ENCODE results near the gene LTF.
"Not testable (repeated sequence)": the region's sequence is repeated elsewhere in the genome, so short reads cannot be mapped to it uniquely, and the experiment has no call there.

LTF gene

GRCh38 chr3:46498916-46499519 is 34.3 kb upstream of the LTF start:
- no peak overlapping the region for H3K4me3 ChIP-seq (ENCODE audit: low read depth, low read length)
- DNase-seq (ENCODE audit: low read depth, low spot score), result no peak
- ChIA-PET POLR2A (no interaction called here), CTCF (interaction anchor here (0.7 to 8.0 kb wide), 6 partner anchors 11 to 131 kb away, joined by 3 to 81 read pairs (median 4); no protein-coding TSS in a partner anchor)
- no peak for TF ChIP-seq CTCF (IDR thresholded peaks at IDR 0.05; ENCODE audit: insufficient read depth, low read length, missing control alignments)

DNA sequence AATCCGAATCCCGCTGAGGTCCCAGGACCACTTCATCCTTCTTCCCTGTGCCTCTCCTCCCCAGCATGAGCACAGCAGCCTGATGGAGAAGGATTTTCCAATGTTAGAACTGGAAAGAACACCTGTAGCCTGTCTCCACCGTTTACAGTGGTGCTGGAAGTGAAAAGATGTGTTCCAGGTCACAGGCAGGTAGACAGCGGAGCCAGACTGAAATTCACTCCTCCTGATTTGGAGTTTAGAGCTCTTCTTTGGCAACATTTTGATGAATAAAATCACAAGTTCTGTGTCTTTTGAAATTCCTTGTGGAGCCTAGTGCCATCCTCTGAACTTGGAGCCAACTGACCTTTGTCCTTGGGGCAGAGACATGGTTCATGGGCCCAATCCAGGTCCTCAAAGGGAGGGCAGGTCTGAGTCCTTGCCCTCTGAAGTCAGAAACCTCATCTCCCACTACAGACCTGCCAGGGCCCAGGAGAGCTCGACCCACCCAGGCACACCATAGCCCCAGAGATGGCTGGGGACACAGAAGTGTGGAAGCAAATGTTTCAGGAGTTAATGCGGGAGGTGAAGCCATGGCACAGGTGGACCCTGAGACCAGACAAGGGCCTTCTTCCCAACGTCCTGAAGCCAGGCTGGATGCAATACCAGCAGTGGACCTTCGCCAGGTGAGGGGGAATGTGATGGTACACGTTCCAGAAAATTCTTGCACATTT is 33.0 kb upstream of the LTF start, which contains the start of gene RTP3:
RTP3 (plus strand) TSS at position 421 of the 710 bp plus-strand sequence; CDS start at position 508, 87 bp downstream.
- ChIA-PET CTCF (interaction anchor here (0.8 to 8.0 kb wide), 4 partner anchors 9 to 128 kb away, joined by 3 to 81 read pairs (median 4); no protein-coding TSS in a partner anchor), POLR2A (no interaction called here)
- H3K4me3 ChIP-seq (ENCODE audit: low read depth, low read length), result no peak within 1 kb of the TSS
- no peak for TF ChIP-seq CTCF (IDR thresholded peaks at IDR 0.05; ENCODE audit: insufficient read depth, low read length, missing control alignments)
- DNase-seq (ENCODE audit: low read depth, low spot score), result no peak

DNA sequence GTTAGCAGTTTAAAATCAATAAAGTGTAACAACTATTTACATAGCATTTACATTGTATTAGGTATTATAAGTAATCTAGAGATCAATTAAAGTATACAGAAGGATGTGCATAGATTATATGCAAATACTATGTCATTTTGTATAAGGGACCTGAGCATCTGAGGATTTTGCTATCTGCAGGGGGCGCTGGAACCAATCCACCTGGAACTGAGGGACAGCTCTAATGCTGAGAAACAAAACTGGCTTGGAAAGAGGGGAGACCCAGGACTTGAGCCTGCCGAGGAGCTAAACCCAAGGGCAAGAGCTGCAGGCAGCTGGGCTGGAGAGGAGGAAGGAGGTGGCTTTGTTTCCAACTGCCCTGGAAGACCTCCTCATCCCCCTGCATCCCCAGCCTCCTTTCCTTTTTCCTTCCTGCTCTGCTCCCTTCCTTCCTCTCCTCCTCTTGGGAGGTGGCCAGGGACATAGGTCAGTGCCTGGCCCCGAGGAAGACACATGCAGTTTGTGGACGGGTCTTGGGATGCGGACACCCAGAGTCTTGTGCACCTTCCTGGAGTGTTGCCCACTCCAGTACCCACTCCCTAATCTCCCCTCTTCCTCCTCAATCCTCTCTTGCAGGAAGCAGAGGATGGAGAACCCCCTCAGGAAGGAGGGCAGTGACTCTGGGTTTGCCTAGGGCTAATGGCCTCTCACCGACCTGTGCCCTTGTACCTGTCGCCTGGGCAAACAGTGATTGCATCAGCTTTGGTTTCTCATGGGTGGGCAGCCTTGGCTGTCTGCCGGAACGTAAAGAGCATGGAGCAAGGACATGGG is 32.2 kb upstream of the LTF start:
- POLR2A ChIA-PET, result interaction anchor here (0.5 kb wide), 1 partner anchor 10 kb away, joined by 3 read pairs; no protein-coding TSS in a partner anchor
- no peak for DNase-seq (ENCODE audit: low read depth, low spot score)
- peak; percentile 24 for TF ChIP-seq CTCF (IDR thresholded peaks at IDR 0.05; ENCODE audit: insufficient read depth, low read length, missing control alignments)
- no peak overlapping the region for H3K4me3 ChIP-seq (ENCODE audit: low read depth, low read length)
- CTCF ChIA-PET, result interaction anchor here (0.6 to 8.0 kb wide), 8 partner anchors 9 to 1332 kb away, joined by 3 to 81 read pairs (median 4); no protein-coding TSS in a partner anchor

DNA sequence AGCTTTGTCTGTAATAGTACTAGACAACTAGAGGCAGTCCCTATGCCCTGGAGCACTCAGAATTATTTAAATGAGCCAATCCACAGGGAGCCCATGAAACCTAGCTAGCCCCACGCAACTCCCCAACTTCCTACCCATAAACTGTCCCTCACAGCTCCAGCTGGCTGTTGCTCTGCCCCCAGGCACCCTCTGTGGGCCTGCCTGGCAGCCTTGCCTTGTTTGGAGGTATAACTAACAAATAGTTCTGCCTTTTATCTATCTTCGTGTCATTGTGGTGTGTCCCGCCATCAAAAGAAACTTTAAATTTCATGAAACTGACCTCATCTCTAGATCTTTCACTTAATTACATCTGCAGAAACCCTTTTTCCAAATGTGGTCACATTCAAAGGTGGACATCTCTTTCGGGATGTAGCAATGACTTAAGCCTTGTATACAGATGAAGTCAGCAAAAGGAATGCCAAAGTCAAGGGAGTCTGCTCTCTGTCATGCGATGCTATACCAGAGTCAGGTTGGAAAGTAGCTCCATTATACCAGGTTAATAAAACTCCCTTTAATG is 31.3 kb upstream of the LTF start:
- no peak overlapping the region for H3K4me3 ChIP-seq (ENCODE audit: low read depth, low read length)
- ChIA-PET CTCF (interaction anchor here (0.7 to 8.0 kb wide), 8 partner anchors 8 to 207 kb away, joined by 3 to 81 read pairs (median 3); no protein-coding TSS in a partner anchor), POLR2A (interaction anchor here (0.5 kb wide), 1 partner anchor 11 kb away, joined by 3 read pairs; no protein-coding TSS in a partner anchor)
- peak; percentile 73 for DNase-seq (ENCODE audit: low read depth, low spot score)
- no peak for TF ChIP-seq CTCF (IDR thresholded peaks at IDR 0.05; ENCODE audit: insufficient read depth, low read length, missing control alignments)

- CTCF ChIA-PET; POLR2A ChIA-PET; DNase-seq (ENCODE audit: low read depth, low spot score); H3K4me3 ChIP-seq (ENCODE audit: low read depth, low read length): not testable (repeated sequence)
These were observed 29.8 kb upstream of the LTF start for GRCh38 chr3:46494491-46494890.

- TF ChIP-seq CTCF (IDR thresholded peaks at IDR 0.05; ENCODE audit: insufficient read depth, low read length, missing control alignments), result no peak
- no peak overlapping the region for H3K4me3 ChIP-seq (ENCODE audit: low read depth, low read length)
- CTCF ChIA-PET, result interaction anchor here (1.1 to 14.4 kb wide), 3 partner anchors 65 to 139 kb away, joined by 3 to 418 read pairs (median 5); no protein-coding TSS in a partner anchor
- no peak for DNase-seq (ENCODE audit: low read depth, low spot score)
- POLR2A ChIA-PET, result no interaction called here
These were observed 28.3 kb upstream of the LTF start for GRCh38 chr3:46492890-46493547.

Data from AG04449 (cell line).